Testis (tissue), 2 donors: ENCODE data around the gene MAGI2.

ENCODE experiments used
- CTCF ChIP-seq, 3 experiments: fragments of 450-650 bp in 2 of 3; fragments of 200-600 bp in 1 of 3; sonication (generic) in 1 of 3; IDR thresholded peaks; one replicate each; pipeline ENCODE4 v1.5.1; 2016 to 2019; ENCODE audit warnings: antibody characterized with exemption in 3 of 3, mild to moderate bottlenecking in 2 of 3, moderate library complexity in 1 of 3
- POLR2A ChIP-seq: fragments of 450-650 bp; IDR thresholded peaks from one replicate; pipeline ENCODE4 v1.6.1; 2017; ENCODE audit warnings: antibody characterized with exemption, mild to moderate bottlenecking, moderate library complexity

DNA sequence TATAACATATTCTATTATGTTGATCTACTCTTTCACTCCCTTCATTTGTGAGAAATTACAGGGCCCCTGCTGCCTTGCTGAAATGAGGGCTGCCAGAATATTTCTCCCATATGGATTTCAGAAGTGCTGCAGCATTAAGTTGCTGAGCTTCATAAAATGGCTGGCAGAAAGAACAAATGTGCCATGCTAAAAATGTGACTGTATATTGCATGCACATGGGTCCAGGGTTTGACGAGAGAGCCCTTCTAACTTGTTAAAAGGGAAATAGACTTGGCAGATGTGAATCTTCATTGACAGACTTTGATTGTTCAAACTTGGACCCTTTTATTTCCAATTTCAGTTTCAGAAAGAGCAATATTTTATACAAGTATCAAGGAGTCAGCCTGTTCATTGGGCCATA is 1186.3 kb downstream of the MAGI2 start:
- TF ChIP-seq CTCF (IDR thresholded peaks at IDR 0.05) (no peak), POLR2A (no peak)
